ENCODE results near the gene WIZ.
"Not testable (repeated sequence)": the region's sequence is repeated elsewhere in the genome, so short reads cannot be mapped to it uniquely, and the experiment has no call there.

WIZ gene

GRCh38 chr19:15402411-15403150 lies 47.2 kb downstream of the WIZ start:
- DNase-seq, result peak; percentile 95

DNA sequence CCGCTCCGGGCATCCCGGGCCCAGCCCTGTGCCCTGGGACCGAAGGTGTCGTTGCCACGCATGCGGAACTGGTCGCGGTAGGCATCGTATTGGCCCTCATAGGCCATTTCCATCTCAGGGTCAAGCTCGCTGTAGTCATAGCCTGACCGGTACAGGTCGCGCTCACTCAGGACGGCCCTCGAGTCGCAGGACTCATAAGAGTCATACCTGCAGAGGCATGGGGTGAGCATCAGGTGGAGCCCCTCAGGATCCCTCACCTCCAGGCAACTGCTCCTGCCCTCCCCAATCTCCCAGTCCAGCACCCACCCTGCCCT lies 48.4 kb downstream of the WIZ start:
- DNase-seq, result no peak

- no peak for DNase-seq
Observed at GRCh38 chr19:15400521-15401396, 49.0 kb downstream of the WIZ start.

DNA sequence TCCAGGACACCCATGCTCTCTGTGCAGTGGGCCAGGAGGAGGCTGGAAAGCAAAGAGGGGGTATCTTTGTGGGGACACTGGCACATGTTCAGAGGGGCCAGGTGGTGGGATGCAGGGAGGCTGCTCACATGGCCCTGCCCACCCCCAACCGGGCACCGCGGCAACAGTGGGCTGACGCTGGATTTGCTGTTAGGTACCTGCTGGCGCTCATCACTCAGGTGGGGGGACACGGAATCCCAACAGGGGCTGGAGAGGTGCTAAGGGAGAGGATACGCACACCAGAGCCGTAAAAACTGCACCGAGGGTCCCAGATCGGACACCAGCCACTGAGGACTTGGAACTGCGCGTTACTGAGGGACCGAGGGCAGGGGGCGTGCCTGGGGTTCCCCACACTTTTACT lies 50.1 kb downstream of the WIZ start:
- DNase-seq, result no peak

GRCh38 chr19:15399234-15399515 lies 50.6 kb downstream of the WIZ start:
- no peak for DNase-seq

GRCh38 chr19:15398501-15399233 lies 51.1 kb downstream of the WIZ start:
- DNase-seq, result no peak

DNA sequence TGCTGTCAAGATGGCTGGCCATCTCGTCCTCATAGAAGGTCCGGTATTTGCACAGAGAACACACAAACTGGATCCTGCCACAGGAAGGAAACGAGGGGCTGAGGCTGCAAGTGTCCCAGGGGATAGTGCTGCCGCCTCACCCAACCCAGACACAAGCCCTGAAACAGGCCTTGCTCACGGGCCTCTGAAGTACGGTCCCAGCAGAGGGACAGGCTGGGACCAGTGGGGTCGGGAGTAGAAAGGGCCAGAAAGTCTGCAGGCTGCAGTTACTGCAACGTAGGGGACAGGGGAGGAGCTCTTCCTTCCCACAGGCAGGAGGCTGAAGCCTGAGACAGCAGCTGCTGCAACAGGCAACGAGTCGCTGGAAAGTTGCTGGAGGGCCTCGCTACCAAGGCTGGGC lies 52.0 kb downstream of the WIZ start:
- no peak for DNase-seq

- DNase-seq, result no peak
Observed at GRCh38 chr19:15397236-15397635, 52.5 kb downstream of the WIZ start.

DNA sequence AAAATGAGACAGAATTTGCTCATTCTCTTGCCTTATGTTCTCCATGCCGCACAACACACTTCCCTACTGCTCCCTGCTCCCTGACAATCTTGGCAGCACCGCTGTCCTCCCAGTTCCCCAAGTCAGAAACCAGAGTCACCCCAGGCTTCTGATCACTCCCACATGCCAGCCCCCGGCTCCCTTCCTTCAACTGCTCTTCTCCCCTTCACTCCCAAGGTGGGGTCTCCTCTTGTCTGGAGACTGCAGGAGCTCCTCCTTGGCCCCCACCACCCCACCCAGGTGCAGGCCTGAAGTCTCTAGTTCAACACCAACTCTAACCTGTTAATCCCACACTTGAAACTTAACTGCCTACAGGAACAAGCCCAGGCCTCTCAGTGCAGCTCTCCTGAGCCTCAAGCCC lies 53.3 kb downstream of the WIZ start:
- no peak for DNase-seq

DNA sequence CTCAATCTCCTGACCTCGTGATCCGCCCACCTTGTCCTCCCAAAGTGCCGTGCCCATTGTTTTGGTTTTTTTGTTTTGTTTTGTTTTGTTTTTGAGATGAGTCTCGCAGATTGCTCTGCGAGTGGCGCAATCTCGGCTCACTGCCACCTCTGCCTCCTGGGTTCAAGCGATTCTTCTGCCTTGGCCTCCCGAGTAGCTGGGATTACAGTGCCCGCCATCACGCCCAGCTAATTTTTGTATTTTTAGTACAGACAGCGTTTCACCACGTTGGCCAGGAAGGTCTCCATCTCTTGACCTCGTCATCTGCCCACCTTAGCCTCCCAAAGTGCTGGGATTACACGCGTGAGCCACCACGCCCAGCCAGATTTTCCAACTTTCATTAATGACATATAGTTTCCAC lies 54.5 kb downstream of the WIZ start:
- not testable (repeated sequence) for DNase-seq

DNA sequence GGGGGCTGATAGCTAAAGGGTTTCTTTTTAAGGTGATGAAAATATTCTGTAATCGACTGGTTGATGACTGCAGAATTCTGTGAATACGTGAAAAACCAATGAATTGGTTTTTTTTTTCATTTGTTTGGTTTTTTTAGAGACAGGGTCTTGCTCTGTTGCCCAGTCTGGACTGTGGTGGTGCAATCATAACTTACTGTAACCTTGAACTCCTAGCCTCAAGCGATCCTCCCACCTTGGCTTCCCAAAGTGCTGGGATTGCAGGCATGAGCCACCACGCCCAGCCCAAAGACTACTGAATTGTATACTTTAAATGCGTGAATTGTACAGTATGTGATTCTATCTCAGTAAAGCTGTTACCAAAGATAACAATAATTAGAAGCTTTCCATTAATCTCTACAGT lies 55.3 kb downstream of the WIZ start:
- peak; percentile 34 for DNase-seq

- DNase-seq, result no peak
Observed at GRCh38 chr19:15393963-15394362, 55.8 kb downstream of the WIZ start.

- DNase-seq, result no peak
Observed at GRCh38 chr19:15390814-15391213, 58.9 kb downstream of the WIZ start.

DNA sequence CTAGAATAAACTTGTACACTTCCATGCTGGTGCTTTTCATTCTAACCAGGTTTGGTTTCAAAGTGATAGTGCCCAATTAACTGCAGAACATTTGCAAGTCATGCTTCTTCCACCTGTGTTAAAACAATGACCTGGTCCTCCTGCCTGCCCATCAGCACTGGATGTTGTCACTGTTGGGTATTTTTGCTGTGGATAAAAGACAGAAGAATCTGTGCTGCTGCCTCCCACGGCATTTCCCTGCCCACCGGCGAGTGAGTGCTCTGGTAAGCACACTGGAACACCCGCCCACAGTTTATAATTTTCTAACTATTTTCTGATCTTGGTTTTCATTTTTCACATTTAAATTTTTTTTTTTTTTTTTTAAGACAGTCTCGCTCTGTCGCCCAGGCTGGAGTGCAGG lies 67.9 kb downstream of the WIZ start:
- no peak for DNase-seq

DNA sequence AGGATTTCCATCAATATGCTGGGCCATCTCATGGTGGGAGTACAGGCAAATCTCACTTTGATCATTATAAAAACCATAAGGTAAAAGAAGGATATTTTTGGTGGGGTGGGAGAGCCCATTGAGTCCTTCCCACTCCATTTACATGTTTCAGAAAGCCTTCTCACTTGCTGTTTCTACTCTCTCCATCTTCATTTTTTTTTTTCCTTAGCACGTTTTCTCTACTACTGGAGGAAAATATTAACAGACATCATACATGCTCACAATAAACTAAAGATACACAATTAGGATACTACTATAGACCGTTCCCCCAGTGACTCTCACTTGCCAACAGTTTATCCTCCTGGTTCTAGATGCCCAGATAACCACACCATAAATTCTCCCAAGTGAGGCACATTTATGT lies 68.3 kb downstream of the WIZ start:
- DNase-seq, result no peak

DNA sequence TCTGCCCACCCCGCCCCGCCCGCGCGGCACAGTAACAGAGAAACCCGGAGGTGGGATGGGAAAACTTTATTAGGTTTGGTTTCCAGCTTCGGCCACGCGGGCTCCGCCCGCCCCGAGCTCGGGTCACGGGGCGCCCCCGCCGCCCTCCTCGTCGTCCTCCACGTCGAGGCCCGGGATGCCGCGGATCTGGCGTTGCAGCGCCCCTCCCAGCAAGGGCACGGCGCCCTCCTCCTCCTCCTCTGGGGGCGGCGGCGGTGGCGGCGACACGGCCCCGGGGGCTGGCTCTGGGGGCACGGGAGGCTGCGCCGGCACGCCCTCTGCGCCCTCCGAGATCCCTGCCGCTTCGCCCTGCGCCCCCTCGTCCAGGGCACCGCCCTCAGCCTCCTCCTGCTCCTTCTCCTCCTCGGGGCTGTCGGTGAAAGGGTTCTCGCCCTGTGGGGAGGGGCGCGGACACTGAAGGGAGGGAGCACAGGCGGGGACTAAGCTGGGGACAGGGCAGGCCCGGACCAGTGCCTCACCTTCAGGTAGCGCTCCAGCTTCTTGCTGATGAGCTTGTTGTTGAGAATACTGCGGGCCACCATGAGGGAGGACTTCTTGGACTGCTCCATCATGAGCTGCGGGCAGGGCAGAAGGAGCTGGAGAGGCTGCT lies 69.6 kb downstream of the WIZ start:
- DNase-seq, result peak; percentile 73

DNA sequence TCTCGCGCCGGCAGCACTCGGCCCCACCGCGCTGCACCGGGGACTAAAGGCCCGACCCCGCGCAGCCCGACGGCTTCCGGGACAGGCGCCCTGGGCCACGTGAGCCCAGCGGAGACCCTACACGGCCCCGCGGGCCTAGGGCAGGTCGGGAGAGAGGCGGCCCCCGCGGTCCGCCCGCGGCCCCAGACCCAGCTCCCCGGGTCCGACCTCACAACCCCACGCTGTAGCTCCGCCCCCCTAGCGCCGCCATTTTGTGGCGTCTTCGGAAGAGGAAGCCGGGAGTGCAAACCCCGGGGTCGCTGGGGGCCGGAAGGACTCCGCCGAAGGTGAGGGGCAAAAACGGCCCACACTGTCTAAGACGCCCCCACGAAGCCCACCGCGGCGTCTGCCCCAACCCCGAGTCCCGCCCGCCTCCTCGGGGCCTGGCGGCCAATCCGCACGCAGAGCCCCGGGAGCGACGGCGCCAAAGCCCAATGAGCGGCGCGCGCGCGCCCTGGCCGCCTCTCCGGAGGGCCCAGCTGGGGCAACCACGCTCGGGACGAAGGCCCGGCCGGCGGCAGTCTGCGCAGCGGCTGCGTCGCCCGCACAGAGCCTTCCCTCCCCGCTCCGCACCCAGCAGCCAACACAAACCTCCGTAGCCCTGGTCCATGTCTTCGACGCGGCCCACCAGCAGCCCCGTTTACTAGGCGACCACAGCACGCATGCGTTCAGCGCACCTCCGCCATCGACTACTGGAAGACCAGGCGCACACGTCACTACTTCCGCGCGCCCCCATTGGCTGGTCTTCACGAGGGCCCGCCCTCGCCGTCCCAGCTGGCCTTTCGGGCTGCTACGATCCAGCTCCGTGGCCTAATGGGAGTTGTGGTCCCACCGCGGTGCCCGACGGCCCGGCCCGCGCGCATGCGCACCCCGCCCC lies 70.4 kb downstream of the WIZ start, which contains the start of gene AKAP8:
Gene AKAP8 (minus strand): TSS at position 705 of the 916 bp plus-strand sequence. CDS start 56 bp downstream, at position 649.
- peak; percentile 98 for DNase-seq

DNA sequence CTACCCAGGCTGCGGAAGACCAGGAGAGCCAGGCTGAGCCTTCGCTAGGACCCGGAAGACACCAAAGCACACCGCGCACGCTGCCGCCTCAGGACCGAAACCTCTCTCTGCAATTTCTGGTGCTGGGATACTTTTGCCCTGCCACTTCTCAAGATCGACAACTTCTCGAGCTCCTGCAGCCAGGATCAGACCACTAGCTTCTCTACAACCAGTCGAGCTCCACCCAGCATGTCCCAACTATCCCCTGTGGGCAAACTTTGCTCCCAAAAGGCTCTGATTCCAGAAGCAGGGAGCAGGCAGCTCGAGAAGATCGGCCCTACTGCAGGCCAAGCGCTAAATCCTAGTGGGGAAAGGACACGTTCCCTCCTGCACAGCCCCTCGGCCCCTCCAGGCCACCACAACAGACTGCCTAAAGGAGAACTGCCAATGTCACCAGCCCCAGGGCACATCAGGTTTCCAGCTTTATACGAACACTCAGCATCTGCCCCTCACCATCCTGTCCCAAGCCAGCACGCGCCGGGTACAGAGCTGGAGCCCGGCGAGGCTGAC lies 71.1 kb downstream of the WIZ start:
- peak; percentile 66 for DNase-seq

DNA sequence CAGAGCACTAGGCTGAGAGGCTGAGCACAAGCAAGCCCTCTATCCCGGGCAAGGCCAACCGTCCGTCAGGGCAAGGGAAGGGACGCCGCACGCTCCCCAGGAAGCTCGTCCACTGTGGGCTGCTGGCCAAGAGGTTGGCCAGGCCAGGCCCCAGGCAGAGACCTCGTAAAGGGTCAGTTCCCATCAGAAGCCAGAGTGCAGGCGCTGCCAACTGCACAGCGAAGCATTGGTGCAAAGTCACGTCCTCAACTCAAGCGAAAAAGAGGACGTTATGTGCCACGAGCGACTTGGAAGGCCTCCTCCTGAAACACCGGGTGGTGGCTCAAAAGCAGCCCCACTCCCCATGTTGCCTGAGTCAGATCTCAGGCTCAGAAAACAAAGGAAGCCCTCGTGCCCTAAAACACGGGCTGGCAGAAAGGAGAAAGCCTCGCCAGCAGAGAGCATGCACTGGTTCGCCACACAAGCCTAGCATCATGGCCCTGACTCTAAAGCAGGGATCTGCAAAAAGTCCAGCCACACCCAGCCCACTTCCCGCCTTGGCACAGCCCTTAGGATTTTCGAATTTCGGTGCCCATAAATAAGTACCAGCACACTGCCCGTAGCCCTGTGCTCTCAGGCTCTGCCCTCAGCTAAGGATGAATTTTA lies 74.8 kb downstream of the WIZ start:
- no peak for DNase-seq

- no peak for DNase-seq
Observed at GRCh38 chr19:15374105-15374651, 75.6 kb downstream of the WIZ start.

DNA sequence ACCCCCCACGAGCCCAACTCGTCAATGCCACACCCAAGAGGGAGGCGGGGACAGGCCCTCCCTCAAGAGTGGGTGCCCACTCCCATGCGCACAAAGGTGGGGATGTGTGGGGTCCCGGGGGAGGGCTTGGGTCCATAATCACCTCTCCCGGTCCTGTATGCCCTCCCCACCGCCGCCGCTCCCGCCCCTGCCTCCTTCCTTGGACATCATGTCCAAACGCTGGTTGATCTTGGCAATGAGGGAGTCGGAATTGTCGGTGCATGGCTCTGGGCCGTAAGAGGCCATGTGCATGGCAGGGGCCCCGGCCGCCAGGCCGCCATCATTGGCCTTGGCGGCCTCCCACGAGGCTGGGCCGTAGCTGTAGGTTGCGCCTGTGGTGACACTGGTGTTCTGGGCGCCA lies 76.1 kb downstream of the WIZ start:
- no peak for DNase-seq
